Ascending aorta (tissue), 2 donors: ENCODE results near the gene KLRK1. TPM values are rescaled to one million over a fixed set of nuclear protein-coding genes. Genes with fewer than 3 reads are reported as not detected.
"Not testable (repeated sequence)": the region's sequence is repeated elsewhere in the genome, so short reads cannot be mapped to it uniquely, and the experiment has no call there.

Source experiments
- DNase-seq, 2 donors: peaks; one replicate each; pipeline ENCODE4 v3.0.0-alpha.2; 2019; ENCODE audit warnings: low spot score in 2 of 2
- H3K27ac ChIP-seq, 2 donors: fragments of 200-600 bp; sonication (generic); one replicate each; pipeline ENCODE4 v1.5.1; 2016 to 2017; ENCODE audit warnings: mild to moderate bottlenecking in 1 of 2
- H3K27me3 ChIP-seq: fragments of 200-600 bp; sonication (generic); one replicate; pipeline ENCODE4 v1.5.1; 2017
- H3K36me3 ChIP-seq, 2 donors: fragments of 200-600 bp; sonication (generic); one replicate each; pipeline ENCODE4 v1.5.1; 2016
- H3K4me1 ChIP-seq, 2 donors: fragments of 200-600 bp; sonication (generic); one replicate each; pipeline ENCODE4 v1.5.1; 2016 to 2017; ENCODE audit warnings: mild to moderate bottlenecking in 1 of 2
- H3K4me3 ChIP-seq, 2 donors: fragments of 200-600 bp; sonication (generic); one replicate each; pipeline ENCODE4 v1.5.1; 2016 to 2017; ENCODE audit warnings: mild to moderate bottlenecking in 1 of 2
- H3K9me3 ChIP-seq, 2 donors: fragments of 200-600 bp; sonication (generic); one replicate each; pipeline ENCODE4 v1.5.1; 2016
- intact Hi-C: fragments of 100-400 bp; cut with DNase I; formaldehyde crosslinking; loops from one replicate; pipeline ENCODE4 v1.15.1; 2023
- total RNA-seq: library from RNA; depleted of rRNA; stranded (reverse); fragments of >200 nt; gene quantifications from one replicate; pipeline ENCODE4 v1.1.0, GENCODE V29; 2016
- TF ChIP-seq, protein P1 (sequence below), 3 experiments: fragments of 200-600 bp in 2 of 3; fragments of 450-650 bp in 1 of 3; sonication (generic) in 2 of 3; IDR thresholded peaks; one replicate each; pipeline ENCODE4 v1.5.1; 2016 to 2019; ENCODE audit warnings: antibody characterized with exemption in 3 of 3, mild to moderate bottlenecking in 1 of 3, moderate library complexity in 1 of 3

Gene KLRK1
- total RNA-seq, 1 donor from 2014 or later = not detected

- Histone ChIP-seq H3K27ac (no peak overlapping the region), H3K4me1 (no peaks in the 10 kb centered on the region), H3K27me3 (no peaks in the 10 kb centered on the region), H3K4me3 (no peak overlapping the region), H3K9me3 (no peaks in the 10 kb centered on the region), H3K36me3 (no peaks in the 10 kb centered on the region)
- DNase-seq = no peak
- TF ChIP-seq, protein P1, sequence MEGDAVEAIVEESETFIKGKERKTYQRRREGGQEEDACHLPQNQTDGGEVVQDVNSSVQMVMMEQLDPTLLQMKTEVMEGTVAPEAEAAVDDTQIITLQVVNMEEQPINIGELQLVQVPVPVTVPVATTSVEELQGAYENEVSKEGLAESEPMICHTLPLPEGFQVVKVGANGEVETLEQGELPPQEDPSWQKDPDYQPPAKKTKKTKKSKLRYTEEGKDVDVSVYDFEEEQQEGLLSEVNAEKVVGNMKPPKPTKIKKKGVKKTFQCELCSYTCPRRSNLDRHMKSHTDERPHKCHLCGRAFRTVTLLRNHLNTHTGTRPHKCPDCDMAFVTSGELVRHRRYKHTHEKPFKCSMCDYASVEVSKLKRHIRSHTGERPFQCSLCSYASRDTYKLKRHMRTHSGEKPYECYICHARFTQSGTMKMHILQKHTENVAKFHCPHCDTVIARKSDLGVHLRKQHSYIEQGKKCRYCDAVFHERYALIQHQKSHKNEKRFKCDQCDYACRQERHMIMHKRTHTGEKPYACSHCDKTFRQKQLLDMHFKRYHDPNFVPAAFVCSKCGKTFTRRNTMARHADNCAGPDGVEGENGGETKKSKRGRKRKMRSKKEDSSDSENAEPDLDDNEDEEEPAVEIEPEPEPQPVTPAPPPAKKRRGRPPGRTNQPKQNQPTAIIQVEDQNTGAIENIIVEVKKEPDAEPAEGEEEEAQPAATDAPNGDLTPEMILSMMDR (IDR thresholded peaks at IDR 0.05) = no peak
- intact Hi-C loops = no loop called here
These were observed 7.5 kb upstream of the KLRK1 start for GRCh38 chr12:10397296-10397695.

- H3K9me3 ChIP-seq, H3K27ac ChIP-seq, intact Hi-C loops, H3K36me3 ChIP-seq, H3K4me1 ChIP-seq, H3K27me3 ChIP-seq, H3K4me3 ChIP-seq, DNase-seq: not testable (repeated sequence)
These were observed 6.3 kb upstream of the KLRK1 start for GRCh38 chr12:10396176-10396575.

DNA sequence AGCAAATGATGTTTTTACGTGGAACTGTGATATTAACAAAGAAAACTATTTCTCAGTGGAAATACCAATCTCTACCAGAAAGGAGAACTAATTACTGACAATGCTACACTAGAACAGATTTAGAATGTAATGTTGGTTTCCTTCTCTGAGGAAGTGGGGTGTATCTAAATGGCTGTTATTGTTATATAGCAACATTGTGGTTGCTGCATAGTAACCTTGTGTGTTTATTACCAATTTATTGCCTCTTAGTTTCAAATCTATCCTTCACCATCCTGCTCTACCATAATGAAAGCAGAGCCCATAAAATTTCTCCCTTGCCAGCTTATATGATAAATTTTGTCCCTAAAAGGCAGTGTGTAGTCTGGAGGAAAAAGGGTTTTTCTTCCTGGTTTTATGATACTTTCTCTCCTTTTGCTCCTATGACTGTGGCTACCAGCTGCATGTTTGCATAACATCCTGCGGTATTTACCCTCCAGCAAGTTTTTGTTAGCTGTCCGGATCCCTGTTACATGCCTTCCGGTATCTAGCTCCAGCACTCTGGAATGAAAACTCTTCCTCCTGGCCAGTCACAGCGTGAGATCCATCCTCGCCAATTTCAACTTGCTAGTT is 5.7 kb upstream of the KLRK1 start:
- H3K27me3 ChIP-seq = no peaks in the 10 kb centered on the region
- TF ChIP-seq, protein P1 (IDR thresholded peaks at IDR 0.05) = no peak
- no peaks in the 10 kb centered on the region for H3K4me1 ChIP-seq
- intact Hi-C loops = no loop called here
- H3K9me3 ChIP-seq = no peaks in the 10 kb centered on the region
- no peak overlapping the region for H3K27ac ChIP-seq
- DNase-seq = peak in 1 of 2 donors; percentile 65
- H3K4me3 ChIP-seq = peak overlapping the region in 1 of 2 donors; percentile 14
- no peaks in the 10 kb centered on the region for H3K36me3 ChIP-seq

GRCh38 chr12:10394531-10395152 is 4.8 kb upstream of the KLRK1 start:
- H3K27ac ChIP-seq, H3K9me3 ChIP-seq, DNase-seq, H3K4me1 ChIP-seq, H3K36me3 ChIP-seq, H3K4me3 ChIP-seq, H3K27me3 ChIP-seq, intact Hi-C loops: not testable (repeated sequence)

GRCh38 chr12:10393291-10393690 is 3.5 kb upstream of the KLRK1 start:
- intact Hi-C loops = no loop called here
- no peak overlapping the region for H3K27ac ChIP-seq
- H3K9me3 ChIP-seq = no peaks in the 10 kb centered on the region
- TF ChIP-seq, protein P1 (IDR thresholded peaks at IDR 0.05) = no peak
- H3K36me3 ChIP-seq = no peaks in the 10 kb centered on the region
- no peaks in the 10 kb centered on the region for H3K4me1 ChIP-seq
- DNase-seq = no peak
- H3K27me3 ChIP-seq = no peaks in the 10 kb centered on the region
- no peak overlapping the region for H3K4me3 ChIP-seq

- intact Hi-C loops = no loop called here
- Histone ChIP-seq H3K36me3 (no peaks in the 10 kb centered on the region), H3K4me1 (no peaks in the 10 kb centered on the region), H3K27ac (no peak overlapping the region), H3K9me3 (no peaks in the 10 kb centered on the region), H3K27me3 (no peaks in the 10 kb centered on the region), H3K4me3 (no peak overlapping the region)
- peak; percentile 23 to 78 for DNase-seq
- TF ChIP-seq, protein P1 (IDR thresholded peaks at IDR 0.05) = no peak
These were observed 2.6 kb upstream of the KLRK1 start for GRCh38 chr12:10392394-10392930.

- H3K27me3 ChIP-seq, intact Hi-C loops, DNase-seq, H3K36me3 ChIP-seq, H3K27ac ChIP-seq, H3K4me3 ChIP-seq, H3K9me3 ChIP-seq, H3K4me1 ChIP-seq: not testable (repeated sequence)
These were observed 1.1 kb upstream of the KLRK1 start for GRCh38 chr12:10390991-10391390.
